MM.1S (cell line): ENCODE results near the gene PTGR3.

Experiments used
- DNase-seq: peaks from one replicate; pipeline ENCODE4 v3.0.0-alpha.2; 2015
- H2AFZ ChIP-seq: fragments of 300-600 bp; sonication (generic); 2 replicates; pipeline ENCODE4 v1.6.0; 2016; ENCODE audit warnings: antibody characterized with exemption, low read length
- H3F3A ChIP-seq: fragments of 300-600 bp; sonication (generic); 2 replicates; pipeline ENCODE4 v1.6.1; 2016; ENCODE audit warnings: mild to moderate bottlenecking, antibody characterized with exemption, low read length, moderate library complexity, mixed read lengths; ENCODE audit not compliant: insufficient read depth
- H3K27ac ChIP-seq: fragments of 300-600 bp; sonication (generic); 2 replicates; pipeline ENCODE4 v1.5.1; 2016; ENCODE audit warnings: mild to moderate bottlenecking, low read length
- H3K27me3 ChIP-seq: fragments of 300-600 bp; sonication (generic); replicated peaks from 2 replicates; pipeline ENCODE4 v1.6.0; 2016; ENCODE audit warnings: low read length; ENCODE audit not compliant: insufficient read depth
- H3K36me3 ChIP-seq: fragments of 300-600 bp; sonication (generic); replicated peaks from 2 replicates; pipeline ENCODE4 v1.6.1; 2016; ENCODE audit warnings: mild to moderate bottlenecking, low read length, mixed read lengths; ENCODE audit not compliant: insufficient read depth
- H3K4me1 ChIP-seq: fragments of 300-600 bp; sonication (generic); 2 replicates; pipeline ENCODE4 v1.6.1; 2016; ENCODE audit warnings: low read length, mixed read lengths
- H3K4me2 ChIP-seq: fragments of 300-600 bp; sonication (generic); 2 replicates; pipeline ENCODE4 v1.6.0; 2016; ENCODE audit warnings: low read depth, low read length
- H3K4me3 ChIP-seq: fragments of 300-600 bp; sonication (generic); 2 replicates; pipeline ENCODE4 v1.5.1; 2016; ENCODE audit warnings: low read length, mixed read lengths
- H3K79me2 ChIP-seq: fragments of 300-600 bp; sonication (generic); 2 replicates; pipeline ENCODE4 v1.6.1; 2016; ENCODE audit warnings: mixed run types, low read length, mixed read lengths
- H3K9ac ChIP-seq: fragments of 300-600 bp; sonication (generic); 2 replicates; pipeline ENCODE4 v1.6.1; 2016; ENCODE audit warnings: low read length, mixed read lengths
- H3K9me2 ChIP-seq: fragments of 300-600 bp; sonication (generic); replicated peaks from 2 replicates; pipeline ENCODE4 v1.6.1; 2016; ENCODE audit warnings: mild to moderate bottlenecking, low read length, mixed read lengths; ENCODE audit not compliant: insufficient read depth
- H3K9me3 ChIP-seq: fragments of 300-600 bp; sonication (generic); replicated peaks from 2 replicates; pipeline ENCODE4 v1.6.1; 2016; ENCODE audit warnings: mild to moderate bottlenecking, low read length, mixed read lengths; ENCODE audit not compliant: insufficient read depth
- H4K20me1 ChIP-seq: fragments of 300-600 bp; sonication (generic); 2 replicates; pipeline ENCODE4 v1.6.1; 2016; ENCODE audit warnings: mild to moderate bottlenecking, low read length, moderate library complexity, mixed read lengths; ENCODE audit not compliant: insufficient read depth
- CTCF ChIP-seq: fragments of 300-600 bp; sonication (generic); IDR thresholded peaks from 2 replicates; pipeline ENCODE4 v1.5.1; 2016; ENCODE audit warnings: antibody characterized with exemption, low read length, mixed read lengths
- EZH2 ChIP-seq: fragments of 300-600 bp; sonication (generic); optimal IDR thresholded peaks from 2 replicates; pipeline ENCODE3; 2017; ENCODE audit warnings: low read depth, mild to moderate bottlenecking, antibody characterized with exemption, low read length, mixed read lengths
- EZH2phosphoT487 ChIP-seq: fragments of 300-600 bp; sonication (generic); IDR thresholded peaks from 2 replicates; pipeline ENCODE4 v1.6.1; 2018; ENCODE audit warnings: antibody characterized with exemption, low read length

The PTGR3 gene

GRCh38 chr18:75172299-75173124, 36.4 kb downstream of the PTGR3 start:
- Histone ChIP-seq H3F3A (no peaks in the 10 kb centered on the region), H3K27ac (no peak overlapping the region)

GRCh38 chr18:75170916-75171315, 38.0 kb downstream of the PTGR3 start:
- no peak for DNase-seq
- Histone ChIP-seq H2AFZ (no peak overlapping the region), H3K27ac (no peak overlapping the region), H3K9me2 (no peaks in the 10 kb centered on the region), H3K9me3 (no peaks in the 10 kb centered on the region), H3K9ac (no peak overlapping the region), H4K20me1 (no peaks in the 10 kb centered on the region), H3K4me3 (no peak overlapping the region), H3K4me2 (no peak overlapping the region), H3K4me1 (0 out of 2 replicates have a peak, but pooled peaks cover 4% of the 10 kb centered on the region), H3K27me3 (no peaks in the 10 kb centered on the region), H3F3A (no peaks in the 10 kb centered on the region), H3K79me2 (no peaks in the 10 kb centered on the region), H3K36me3 (no peaks in the 10 kb centered on the region)
- TF ChIP-seq CTCF (no peak), EZH2 (no peak), EZH2phosphoT487 (no peak)

More at GRCh38 chr18:75172299-75173124, 36.4 kb downstream of the PTGR3 start:
- H3K9me3 ChIP-seq: no peaks in the 10 kb centered on the region
- 0 out of 2 replicates have a peak, but pooled peaks cover 4% of the 10 kb centered on the region for H3K4me1 ChIP-seq
- H3K79me2 ChIP-seq: no peaks in the 10 kb centered on the region
- H3K9ac ChIP-seq: no peak overlapping the region
- H4K20me1 ChIP-seq: no peaks in the 10 kb centered on the region
- H3K9me2 ChIP-seq: no peaks in the 10 kb centered on the region
- no peak overlapping the region for H3K4me3 ChIP-seq
- no peak overlapping the region for H3K4me2 ChIP-seq
- H3K27me3 ChIP-seq: no peaks in the 10 kb centered on the region
- no peaks in the 10 kb centered on the region for H3K36me3 ChIP-seq
- DNase-seq: no peak
- H2AFZ ChIP-seq: no peak overlapping the region
- no peak for TF ChIP-seq EZH2
- no peak for TF ChIP-seq EZH2phosphoT487
- TF ChIP-seq CTCF: no peak

- no peaks in the 10 kb centered on the region for H3K36me3 ChIP-seq
- DNase-seq: no peak
Observed at GRCh38 chr18:75170022-75170789, 38.7 kb downstream of the PTGR3 start.

More at GRCh38 chr18:75170022-75170789, 38.7 kb downstream of the PTGR3 start:
- Histone ChIP-seq H3K27ac (no peak overlapping the region), H3F3A (no peaks in the 10 kb centered on the region), H3K9ac (no peak overlapping the region), H3K9me3 (no peaks in the 10 kb centered on the region), H3K4me3 (no peak overlapping the region), H3K4me1 (0 out of 2 replicates have a peak, but pooled peaks cover 4% of the 10 kb centered on the region), H2AFZ (no peak overlapping the region), H3K27me3 (no peaks in the 10 kb centered on the region), H4K20me1 (no peaks in the 10 kb centered on the region), H3K79me2 (no peaks in the 10 kb centered on the region), H3K4me2 (no peak overlapping the region), H3K9me2 (no peaks in the 10 kb centered on the region)
- TF ChIP-seq CTCF (no peak), EZH2phosphoT487 (no peak), EZH2 (no peak)
